HEK293 (cell line): ENCODE results near the gene GART.
A peak's percentile ranks its signal among the peaks of the same experiment; 100 is the strongest.

ENCODE experiments used
- ATF2 ChIP-seq: fragments of 450-650 bp; formaldehyde crosslinking; IDR thresholded peaks from 2 replicates; pipeline ENCODE4 v1.5.1; 2016; ENCODE audit warnings: missing biosample characterization, missing genetic modification characterization, low read depth
- HOXA7 ChIP-seq: sonication (generic); formaldehyde crosslinking; IDR thresholded peaks from 2 replicates; pipeline ENCODE4 v1.8.1; 2022; ENCODE audit warnings: missing genetic modification reagents, borderline replicate concordance
- KLF8 ChIP-seq: fragments of 450-650 bp; formaldehyde crosslinking; IDR thresholded peaks from 2 replicates; pipeline ENCODE4 v1.5.1; 2016; ENCODE audit warnings: missing biosample characterization, missing genetic modification characterization
- PBX3 ChIP-seq: sonication (generic); formaldehyde crosslinking; IDR thresholded peaks from 2 replicates; pipeline ENCODE4 v1.8.1; 2022; ENCODE audit warnings: mild to moderate bottlenecking, moderate library complexity, missing genetic modification reagents
- SP7 ChIP-seq: fragments of 450-650 bp; formaldehyde crosslinking; IDR thresholded peaks from 2 replicates; pipeline ENCODE4 v1.5.1; 2016; ENCODE audit warnings: missing biosample characterization, missing genetic modification characterization
- TRIM28 ChIP-seq: IDR thresholded peaks from 2 replicates; pipeline ENCODE4 v1.6.1; 2011; ENCODE audit warnings: low read length, control low read depth, borderline replicate concordance
- ZBTB1 ChIP-seq: fragments of 450-650 bp; formaldehyde crosslinking; IDR thresholded peaks from 2 replicates; pipeline ENCODE4 v1.5.1; 2016; ENCODE audit warnings: missing biosample characterization, missing genetic modification characterization
- ZBTB44 ChIP-seq: fragments of 450-650 bp; IDR thresholded peaks from 2 replicates; pipeline ENCODE4 v1.5.1; 2018; ENCODE audit warnings: missing biosample characterization, mild to moderate bottlenecking, missing genetic modification characterization
- ZBTB8A ChIP-seq: fragments of 450-650 bp; formaldehyde crosslinking; IDR thresholded peaks from 2 replicates; pipeline ENCODE4 v1.5.1; 2016; ENCODE audit warnings: missing biosample characterization, missing genetic modification characterization
- ZEB2 ChIP-seq: fragments of 450-650 bp; formaldehyde crosslinking; IDR thresholded peaks from 2 replicates; pipeline ENCODE4 v1.5.1; 2016; ENCODE audit warnings: missing biosample characterization, missing genetic modification characterization
- ZNF112 ChIP-seq: fragments of 450-650 bp; formaldehyde crosslinking; IDR thresholded peaks from 2 replicates; pipeline ENCODE4 v1.5.0; 2017; ENCODE audit warnings: missing biosample characterization, missing genetic modification characterization
- ZNF132 ChIP-seq: fragments of 450-650 bp; formaldehyde crosslinking; IDR thresholded peaks from 2 replicates; pipeline ENCODE4 v1.5.1; 2017; ENCODE audit warnings: missing biosample characterization, missing genetic modification characterization, borderline replicate concordance
- ZNF184 ChIP-seq: fragments of 450-650 bp; IDR thresholded peaks from 2 replicates; pipeline ENCODE4 v1.5.1; 2018; ENCODE audit warnings: missing biosample characterization, mild to moderate bottlenecking, missing genetic modification characterization
- ZNF2 ChIP-seq: fragments of 450-650 bp; formaldehyde crosslinking; IDR thresholded peaks from 2 replicates; pipeline ENCODE4 v1.5.1; 2016; ENCODE audit warnings: missing biosample characterization, missing genetic modification characterization
- ZNF24 ChIP-seq: fragments of 450-650 bp; formaldehyde crosslinking; IDR thresholded peaks from 2 replicates; pipeline ENCODE4 v1.5.1; 2016; ENCODE audit warnings: missing biosample characterization, missing genetic modification characterization
- ZNF26 ChIP-seq: fragments of 450-650 bp; formaldehyde crosslinking; IDR thresholded peaks from 2 replicates; pipeline ENCODE4 v1.5.1; 2016; ENCODE audit warnings: missing biosample characterization, missing genetic modification characterization
- ZNF266 ChIP-seq: fragments of 450-650 bp; formaldehyde crosslinking; IDR thresholded peaks from 2 replicates; pipeline ENCODE4 v1.5.1; 2016; ENCODE audit warnings: missing biosample characterization, missing genetic modification characterization, low read depth
- ZNF391 ChIP-seq: fragments of 450-650 bp; formaldehyde crosslinking; IDR thresholded peaks from 2 replicates; pipeline ENCODE4 v1.5.1; 2016; ENCODE audit warnings: low read depth, missing biosample characterization, missing genetic modification characterization, borderline replicate concordance
- ZNF398 ChIP-seq: fragments of 450-650 bp; formaldehyde crosslinking; IDR thresholded peaks from 2 replicates; pipeline ENCODE4 v1.5.1; 2017; ENCODE audit warnings: missing biosample characterization, missing genetic modification characterization
- ZNF404 ChIP-seq: fragments of 450-650 bp; formaldehyde crosslinking; IDR thresholded peaks from 2 replicates; pipeline ENCODE4 v1.5.1; 2017; ENCODE audit warnings: missing biosample characterization, missing genetic modification characterization
- ZNF426 ChIP-seq: fragments of 450-650 bp; formaldehyde crosslinking; IDR thresholded peaks from 2 replicates; pipeline ENCODE4 v1.5.1; 2017; ENCODE audit warnings: missing biosample characterization, missing genetic modification characterization, mild to moderate bottlenecking, inconsistent platforms, moderate library complexity
- ZNF518A ChIP-seq: fragments of 450-650 bp; formaldehyde crosslinking; conservative IDR thresholded peaks from 2 replicates; pipeline ENCODE4 v1.5.1; 2016; ENCODE audit warnings: low read depth, missing biosample characterization, missing genetic modification characterization
- ZNF621 ChIP-seq: fragments of 450-650 bp; formaldehyde crosslinking; IDR thresholded peaks from 2 replicates; pipeline ENCODE4 v1.5.1; 2017; ENCODE audit warnings: missing biosample characterization, missing genetic modification characterization
- ZNF658 ChIP-seq: fragments of 450-650 bp; formaldehyde crosslinking; IDR thresholded peaks from 2 replicates; pipeline ENCODE4; 2016; ENCODE audit warnings: missing biosample characterization, missing genetic modification characterization
- ZNF670 ChIP-seq: fragments of 450-650 bp; formaldehyde crosslinking; IDR thresholded peaks from 2 replicates; pipeline ENCODE4 v1.5.1; 2016; ENCODE audit warnings: missing biosample characterization, missing genetic modification characterization, low read depth
- ZNF701 ChIP-seq: fragments of 450-650 bp; formaldehyde crosslinking; IDR thresholded peaks from 2 replicates; pipeline ENCODE4 v1.5.1; 2016; ENCODE audit warnings: missing biosample characterization, missing genetic modification characterization
- ZNF768 ChIP-seq: fragments of 450-650 bp; formaldehyde crosslinking; IDR thresholded peaks from 2 replicates; pipeline ENCODE4 v1.5.1; 2018; ENCODE audit warnings: missing biosample characterization, mild to moderate bottlenecking, missing genetic modification characterization

GART gene

GRCh38 chr21:33588485-33589335 is 46.8 kb upstream of the GART start, which contains the start of gene DONSON (continued):
- TF ChIP-seq ZNF2 (tag by site-specific recombination) (no peak), ZNF112 (tag by site-specific recombination) (no peak), ZNF658 (tag by site-specific recombination) (no peak), ZNF132 (tag by site-specific recombination) (no peak), ZNF670 (tag by site-specific recombination) (no peak), ZNF768 (no peak), TRIM28 (peak; percentile 32; the same call in 1 of the 2 replicates), ZNF184 (tag by site-specific recombination) (peak; percentile 6; the same call in 1 of the 2 replicates), ZNF266 (tag by site-specific recombination) (no peak), ZNF24 (peak; percentile 65; the same call in 1 of the 2 replicates), ZNF26 (tag by site-specific recombination) (no peak), PBX3 (CRISPR knock-in tag) (peak; percentile 72; the same call in 1 of the 2 replicates), ZNF391 (tag by site-specific recombination) (peak; percentile 51; the same call in 1 of the 2 replicates), ATF2 (tag by site-specific recombination) (no peak), KLF8 (tag by site-specific recombination) (peak; percentile 87), ZNF426 (no peak), ZNF621 (tag by site-specific recombination) (no peak), ZBTB1 (tag by site-specific recombination) (no peak), ZNF404 (tag by site-specific recombination) (no peak), ZNF398 (tag by site-specific recombination) (no peak), HOXA7 (CRISPR knock-in tag) (no peak), ZNF518A (tag by site-specific recombination) (no peak), SP7 (tag by site-specific recombination) (peak; percentile 82), ZEB2 (tag by site-specific recombination) (peak; percentile 88), ZBTB44 (tag by site-specific recombination) (peak; percentile 56; the same call in 1 of the 2 replicates), ZNF701 (tag by site-specific recombination) (no peak), ZBTB8A (tag by site-specific recombination) (peak; percentile 90)
